EL (cell line): ENCODE measurements around the gene RNASEH2C.
"Not testable (repeated sequence)": the region's sequence is repeated elsewhere in the genome, so short reads cannot be mapped to it uniquely, and the experiment has no call there.

ENCODE experiments used
- DNase-seq: peaks from one replicate; pipeline ENCODE4 v3.0.0-alpha.2; 2016

RNASEH2C gene

GRCh38 chr11:65720211-65720934 lies at the start of gene RNASEH2C:
Gene RNASEH2C (minus strand): TSS chr11:65720798. CDS start chr11:65720758, 40 bp downstream.
- peak; percentile 87 for DNase-seq

- DNase-seq, result not testable (repeated sequence)
Measured at GRCh38 chr11:65767806-65768205, 47.2 kb upstream of the RNASEH2C start.

GRCh38 chr11:65767406-65767805 lies 46.8 kb upstream of the RNASEH2C start:
- DNase-seq, result no peak

GRCh38 chr11:65766535-65766934 lies 45.9 kb upstream of the RNASEH2C start:
- peak; percentile 35 for DNase-seq

GRCh38 chr11:65764434-65764833 lies 43.8 kb upstream of the RNASEH2C start:
- DNase-seq, result no peak

GRCh38 chr11:65762816-65763215 lies 42.2 kb upstream of the RNASEH2C start:
- DNase-seq, result not testable (repeated sequence)

GRCh38 chr11:65762169-65762568 lies 41.6 kb upstream of the RNASEH2C start:
- DNase-seq, result not testable (repeated sequence)

GRCh38 chr11:65745049-65745448 lies 24.5 kb upstream of the RNASEH2C start:
- DNase-seq, result no peak

GRCh38 chr11:65744699-65745042 lies 24.1 kb upstream of the RNASEH2C start:
- DNase-seq, result no peak

- DNase-seq, result peak; percentile 28
Measured at GRCh38 chr11:65744026-65744698, 23.6 kb upstream of the RNASEH2C start.

GRCh38 chr11:65743681-65744025 lies 23.1 kb upstream of the RNASEH2C start:
- no peak for DNase-seq

- no peak for DNase-seq
Measured at GRCh38 chr11:65742353-65742752, 21.8 kb upstream of the RNASEH2C start.

- DNase-seq, result no peak
Measured at GRCh38 chr11:65741185-65741584, 20.6 kb upstream of the RNASEH2C start.

- DNase-seq, result no peak
Measured at GRCh38 chr11:65739022-65739421, 18.4 kb upstream of the RNASEH2C start.

- DNase-seq, result no peak
Measured at GRCh38 chr11:65736810-65737209, 16.2 kb upstream of the RNASEH2C start.

GRCh38 chr11:65735111-65735510 lies 14.5 kb upstream of the RNASEH2C start:
- not testable (repeated sequence) for DNase-seq

GRCh38 chr11:65730461-65730860 lies 9.9 kb upstream of the RNASEH2C start:
- no peak for DNase-seq

- no peak for DNase-seq
Measured at GRCh38 chr11:65727865-65728264, 7.3 kb upstream of the RNASEH2C start.

GRCh38 chr11:65726660-65727059 lies 6.1 kb upstream of the RNASEH2C start:
- DNase-seq, result no peak

- DNase-seq, result no peak
Measured at GRCh38 chr11:65722261-65722660, 1.7 kb upstream of the RNASEH2C start.

- peak; percentile 50 for DNase-seq
Measured at GRCh38 chr11:65719871-65720210, 757 bp downstream of the RNASEH2C start.

GRCh38 chr11:65718964-65719492 lies 1.6 kb downstream of the RNASEH2C start:
- DNase-seq, result peak; percentile 37

- DNase-seq, result no peak
Measured at GRCh38 chr11:65718531-65718930, 2.1 kb downstream of the RNASEH2C start.

GRCh38 chr11:65717906-65718305 lies 2.7 kb downstream of the RNASEH2C start:
- DNase-seq, result no peak
